Left ventricle myocardium inferior (tissue), 1 donor: ENCODE data around the gene LITAFD. TPM values are rescaled to one million over a fixed set of nuclear protein-coding genes. Genes with fewer than 3 reads are reported as not detected.
"Not testable (repeated sequence)": the region's sequence is repeated elsewhere in the genome, so short reads cannot be mapped to it uniquely, and the experiment has no call there.

Source experiments
- DNase-seq: peaks from one replicate; pipeline ENCODE4 v3.0.0-alpha.2; 2020
- H3K27ac ChIP-seq: fragments of 200-600 bp; replicated peaks from 2 replicates; pipeline ENCODE4 v1.8.0; 2021
- H3K27me3 ChIP-seq: fragments of 200-600 bp; 2 replicates; pipeline ENCODE4 v1.8.0; 2021; ENCODE audit warnings: low read depth
- H3K36me3 ChIP-seq: fragments of 200-600 bp; 2 replicates; pipeline ENCODE4 v1.8.0; 2021
- H3K4me1 ChIP-seq: fragments of 200-600 bp; 2 replicates; pipeline ENCODE4 v1.8.0; 2021
- H3K4me3 ChIP-seq: fragments of 200-600 bp; 2 replicates; pipeline ENCODE4 v1.8.0; 2021; ENCODE audit warnings: mild to moderate bottlenecking, moderate library complexity
- H3K9me3 ChIP-seq: fragments of 200-600 bp; replicated peaks from 2 replicates; pipeline ENCODE4 v1.8.0; 2021
- CTCF ChIP-seq: fragments of 200-600 bp; IDR thresholded peaks from 2 replicates; pipeline ENCODE4 v1.8.0; 2021; ENCODE audit warnings: antibody characterized with exemption, mild to moderate bottlenecking, borderline replicate concordance
- intact Hi-C: fragments of 100-400 bp; cut with micrococcal nuclease; formaldehyde crosslinking; loops from one replicate; pipeline ENCODE4 v1.11.0; 2022
- total RNA-seq: library from RNA; stranded (reverse); fragmentation: NEBNext Ultra II Directional; extraction: Animal tissue kit (Norgen Biotek cat#: 25700); gene quantifications from one replicate; pipeline ENCODE4 v1.2.1, GENCODE V29; 2021
- donor health status: DM: no; HTN: yes; CAD: no; lungs with severe emphysema.

Gene LITAFD
- total RNA-seq, 1 donor from 2014 or later: not detected

- H3K27me3 ChIP-seq: no peaks in the 10 kb centered on the region
- intact Hi-C loops: no loop called here
- H3K9me3 ChIP-seq: no peaks in the 10 kb centered on the region
- no peak for TF ChIP-seq CTCF
- H3K36me3 ChIP-seq: no peaks in the 10 kb centered on the region
- peak overlapping the region; percentile 90 for H3K27ac ChIP-seq
- H3K4me1 ChIP-seq: peaks cover 64% of the 10 kb centered on the region
- H3K4me3 ChIP-seq: peak overlapping the region; percentile 74
- DNase-seq: no peak
Measured at GRCh38 chr16:8867932-8868415, 14.2 kb upstream of the LITAFD start.

GRCh38 chr16:8868416-8869211 lies 13.5 kb upstream of the LITAFD start, which contains the start of gene CARHSP1:
Gene CARHSP1, minus strand, starts transcription at chr16:8869006. Its CDS starts 9,678 bp downstream, at chr16:8859328.
- intact Hi-C loops: no loop called here
- DNase-seq: peak; percentile 88
- peak within 1 kb of the TSS; percentile 90 for H3K27ac ChIP-seq
- no peaks in the 10 kb centered on the region for H3K9me3 ChIP-seq
- H3K36me3 ChIP-seq: no peaks in the 10 kb centered on the region
- H3K27me3 ChIP-seq: no peaks in the 10 kb centered on the region
- H3K4me1 ChIP-seq: peaks cover 58% of the 10 kb centered on the region
- peak within 1 kb of the TSS; percentile 74 for H3K4me3 ChIP-seq
- no peak for TF ChIP-seq CTCF

- no peak for TF ChIP-seq CTCF
- DNase-seq: no peak
- Histone ChIP-seq H3K36me3 (no peaks in the 10 kb centered on the region), H3K9me3 (no peaks in the 10 kb centered on the region), H3K4me1 (peaks cover 50% of the 10 kb centered on the region), H3K4me3 (peak overlapping the region; percentile 74), H3K27ac (peak overlapping the region; percentile 90), H3K27me3 (no peaks in the 10 kb centered on the region)
- intact Hi-C loops: no loop called here
Measured at GRCh38 chr16:8869212-8869987, 12.8 kb upstream of the LITAFD start.

GRCh38 chr16:8869988-8870241 lies 12.2 kb upstream of the LITAFD start:
- intact Hi-C loops, H3K27me3 ChIP-seq, DNase-seq, H3K36me3 ChIP-seq, H3K9me3 ChIP-seq, H3K4me3 ChIP-seq: not testable (repeated sequence)
- Histone ChIP-seq H3K4me1 (peaks cover 45% of the 10 kb centered on the region), H3K27ac (peak overlapping the region; percentile 90)

GRCh38 chr16:8872071-8872470 lies 10.1 kb upstream of the LITAFD start:
- Histone ChIP-seq H3K9me3 (no peaks in the 10 kb centered on the region), H3K36me3 (no peaks in the 10 kb centered on the region), H3K4me3 (no peak overlapping the region), H3K27ac (no peak overlapping the region), H3K27me3 (no peaks in the 10 kb centered on the region), H3K4me1 (peaks cover 23% of the 10 kb centered on the region)
- DNase-seq: no peak
- TF ChIP-seq CTCF: no peak
- intact Hi-C loops: no loop called here
